Mucosa of rectum (tissue), 2 donors: ENCODE data around the gene TIAM2.
"Not testable (repeated sequence)": the region's sequence is repeated elsewhere in the genome, so short reads cannot be mapped to it uniquely, and the experiment has no call there.

Experiments used
- H3K27ac ChIP-seq, 2 donors: one replicate each; pipeline ENCODE4 v1.7.0; 2013; ENCODE audit warnings: inconsistent platforms in 2 of 2, low read depth in 2 of 2, low read length in 2 of 2
- H3K27me3 ChIP-seq, 2 donors: one replicate each; pipeline ENCODE4 v1.7.0; 2013; ENCODE audit warnings: low read length in 2 of 2; ENCODE audit not compliant: control insufficient read depth in 2 of 2, insufficient read depth in 2 of 2
- H3K36me3 ChIP-seq, 2 donors: one replicate each; pipeline ENCODE4 v1.7.0; 2013; ENCODE audit warnings: low read length in 2 of 2; ENCODE audit not compliant: control insufficient read depth in 2 of 2, insufficient read depth in 2 of 2
- H3K4me1 ChIP-seq, 2 donors: one replicate each; pipeline ENCODE4 v1.7.0; 2013; ENCODE audit warnings: low read length in 2 of 2, mild to moderate bottlenecking in 1 of 2; ENCODE audit not compliant: control insufficient read depth in 2 of 2, insufficient read depth in 2 of 2
- H3K4me3 ChIP-seq, 2 donors: one replicate each; pipeline ENCODE4 v1.7.0; 2013; ENCODE audit warnings: low read length in 2 of 2
- H3K9ac ChIP-seq, 2 donors: one replicate each; pipeline ENCODE4 v1.7.0; 2013; ENCODE audit warnings: low read length in 2 of 2, low read depth in 1 of 2, mild to moderate bottlenecking in 1 of 2
- H3K9me3 ChIP-seq, 2 donors: one replicate each; pipeline ENCODE4 v1.7.0; 2013; ENCODE audit warnings: low read length in 2 of 2; ENCODE audit not compliant: control insufficient read depth in 2 of 2
- donor health status: healthy.
- donor health status: Normal muscosa, but diverticular disease.

Gene TIAM2

GRCh38 chr6:155108070-155108820 lies 113.1 kb downstream of the TIAM2 start:
- no peak overlapping the region for H3K4me3 ChIP-seq
- no peak overlapping the region for H3K27ac ChIP-seq
- no peaks in the 10 kb centered on the region for H3K9me3 ChIP-seq
- peaks cover 0 to 1% of the 10 kb centered on the region in 2 donors for H3K27me3 ChIP-seq
- no peak overlapping the region for H3K9ac ChIP-seq
- no peaks in the 10 kb centered on the region for H3K36me3 ChIP-seq
- H3K4me1 ChIP-seq = no peaks in the 10 kb centered on the region

- no peaks in the 10 kb centered on the region for H3K27me3 ChIP-seq
- H3K36me3 ChIP-seq = no peaks in the 10 kb centered on the region
- H3K4me3 ChIP-seq = no peak overlapping the region
- H3K27ac ChIP-seq = no peak overlapping the region
- H3K9me3 ChIP-seq = no peaks in the 10 kb centered on the region
- no peak overlapping the region for H3K9ac ChIP-seq
- H3K4me1 ChIP-seq = no peaks in the 10 kb centered on the region
These were observed 115.6 kb downstream of the TIAM2 start for GRCh38 chr6:155110721-155111120.

GRCh38 chr6:155112757-155113156 lies 117.6 kb downstream of the TIAM2 start:
- Histone ChIP-seq H3K9me3 (no peaks in the 10 kb centered on the region), H3K36me3 (no peaks in the 10 kb centered on the region), H3K4me1 (no peaks in the 10 kb centered on the region), H3K4me3 (no peak overlapping the region), H3K9ac (no peak overlapping the region), H3K27ac (no peak overlapping the region), H3K27me3 (no peaks in the 10 kb centered on the region)

GRCh38 chr6:155115893-155116570 lies 120.9 kb downstream of the TIAM2 start:
- Histone ChIP-seq H3K4me3 (no peak overlapping the region), H3K9me3 (no peaks in the 10 kb centered on the region), H3K27ac (no peak overlapping the region), H3K9ac (no peak overlapping the region), H3K4me1 (no peaks in the 10 kb centered on the region), H3K27me3 (no peaks in the 10 kb centered on the region), H3K36me3 (no peaks in the 10 kb centered on the region)

- H3K4me1 ChIP-seq = no peaks in the 10 kb centered on the region
- no peaks in the 10 kb centered on the region for H3K36me3 ChIP-seq
- no peak overlapping the region for H3K4me3 ChIP-seq
- H3K9ac ChIP-seq = no peak overlapping the region
- no peaks in the 10 kb centered on the region for H3K9me3 ChIP-seq
- H3K27ac ChIP-seq = no peak overlapping the region
- no peaks in the 10 kb centered on the region for H3K27me3 ChIP-seq
These were observed 121.4 kb downstream of the TIAM2 start for GRCh38 chr6:155116571-155116910.

- Histone ChIP-seq H3K4me3 (no peak overlapping the region), H3K9me3 (no peaks in the 10 kb centered on the region), H3K36me3 (no peaks in the 10 kb centered on the region), H3K9ac (no peak overlapping the region), H3K27ac (no peak overlapping the region), H3K4me1 (no peaks in the 10 kb centered on the region), H3K27me3 (no peaks in the 10 kb centered on the region)
These were observed 122.1 kb downstream of the TIAM2 start for GRCh38 chr6:155117256-155117655.

GRCh38 chr6:155117785-155118184 lies 122.7 kb downstream of the TIAM2 start:
- no peaks in the 10 kb centered on the region for H3K4me1 ChIP-seq
- no peak overlapping the region for H3K27ac ChIP-seq
- no peak overlapping the region for H3K4me3 ChIP-seq

GRCh38 chr6:155119201-155119600 lies 124.1 kb downstream of the TIAM2 start:
- not testable (repeated sequence) for H3K9me3 ChIP-seq, H3K4me1 ChIP-seq, H3K36me3 ChIP-seq, H3K4me3 ChIP-seq, H3K27ac ChIP-seq, H3K9ac ChIP-seq, H3K27me3 ChIP-seq

More at GRCh38 chr6:155117785-155118184, 122.7 kb downstream of the TIAM2 start:
- Histone ChIP-seq H3K9me3 (no peaks in the 10 kb centered on the region), H3K36me3 (no peaks in the 10 kb centered on the region), H3K27me3 (no peaks in the 10 kb centered on the region), H3K9ac (no peak overlapping the region)

GRCh38 chr6:155120034-155120433 lies 124.9 kb downstream of the TIAM2 start:
- no peaks in the 10 kb centered on the region for H3K4me1 ChIP-seq
- H3K36me3 ChIP-seq = no peaks in the 10 kb centered on the region
- H3K9me3 ChIP-seq = no peaks in the 10 kb centered on the region
- no peaks in the 10 kb centered on the region for H3K27me3 ChIP-seq
- no peak overlapping the region for H3K9ac ChIP-seq
- H3K4me3 ChIP-seq = no peak overlapping the region
- H3K27ac ChIP-seq = no peak overlapping the region

- Histone ChIP-seq H3K27me3 (no peaks in the 10 kb centered on the region), H3K27ac (no peak overlapping the region), H3K4me1 (no peaks in the 10 kb centered on the region), H3K9ac (no peak overlapping the region), H3K4me3 (no peak overlapping the region), H3K36me3 (no peaks in the 10 kb centered on the region), H3K9me3 (no peaks in the 10 kb centered on the region)
These were observed 126.2 kb downstream of the TIAM2 start for GRCh38 chr6:155121294-155121693.
